GM19397 (cell line): ENCODE data around the gene ETV3.
"Not testable (repeated sequence)": the region's sequence is repeated elsewhere in the genome, so short reads cannot be mapped to it uniquely, and the experiment has no call there.

Experiments
- ATAC-seq: cut with Tn5 transposase; IDR thresholded peaks from one replicate; pipeline ENCODE4 v1.9.1; 2021; ENCODE audit warnings: mild to moderate bottlenecking, moderate library complexity; ENCODE audit not compliant: unreplicated experiment

Gene ETV3

DNA sequence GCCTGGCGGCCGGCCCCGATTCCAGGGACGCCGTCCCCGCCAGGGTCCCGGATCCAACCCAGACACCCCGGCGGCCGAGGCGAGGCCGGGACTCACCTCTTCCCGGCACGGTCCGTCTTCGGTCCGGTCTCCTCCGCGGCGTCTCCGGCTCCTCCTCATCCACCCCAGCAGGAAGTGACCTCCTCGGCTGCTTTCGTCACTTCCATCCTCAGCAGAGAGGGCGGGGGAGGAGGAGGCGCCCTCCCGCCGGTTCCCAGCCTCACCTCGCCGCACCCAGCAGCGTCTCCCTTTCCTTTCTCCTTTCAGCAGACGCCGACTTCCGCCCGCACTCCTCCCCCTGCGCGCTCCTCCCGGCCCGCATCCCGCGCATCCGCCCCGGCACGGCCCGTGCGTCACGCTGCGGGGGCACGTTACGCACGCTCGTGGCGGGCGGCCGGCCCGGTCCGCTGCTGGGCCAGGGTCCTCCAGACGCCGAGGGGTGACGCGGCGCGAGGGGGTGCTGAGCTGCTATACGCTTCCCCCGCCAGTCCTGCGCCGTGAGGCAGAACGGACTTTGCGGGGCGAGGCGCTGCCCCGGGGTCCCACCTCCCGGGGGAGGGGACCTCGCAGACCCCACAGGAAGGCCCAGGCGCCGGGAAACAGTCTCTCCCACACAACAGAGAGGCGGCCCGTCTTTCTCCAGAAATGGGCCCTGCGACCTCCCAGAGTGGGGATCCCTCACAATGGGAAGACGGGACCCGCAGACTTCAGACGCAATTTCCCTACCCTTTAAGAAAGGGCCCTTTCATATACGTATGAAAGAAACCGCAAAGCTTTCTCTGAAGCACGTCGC lies at the start of gene ETV3:
ETV3 (minus strand) TSS at position 176 of the 832 bp plus-strand sequence. CDS start 2,043 bp downstream, outside the sequence.
- peak; percentile 90 for ATAC-seq

DNA sequence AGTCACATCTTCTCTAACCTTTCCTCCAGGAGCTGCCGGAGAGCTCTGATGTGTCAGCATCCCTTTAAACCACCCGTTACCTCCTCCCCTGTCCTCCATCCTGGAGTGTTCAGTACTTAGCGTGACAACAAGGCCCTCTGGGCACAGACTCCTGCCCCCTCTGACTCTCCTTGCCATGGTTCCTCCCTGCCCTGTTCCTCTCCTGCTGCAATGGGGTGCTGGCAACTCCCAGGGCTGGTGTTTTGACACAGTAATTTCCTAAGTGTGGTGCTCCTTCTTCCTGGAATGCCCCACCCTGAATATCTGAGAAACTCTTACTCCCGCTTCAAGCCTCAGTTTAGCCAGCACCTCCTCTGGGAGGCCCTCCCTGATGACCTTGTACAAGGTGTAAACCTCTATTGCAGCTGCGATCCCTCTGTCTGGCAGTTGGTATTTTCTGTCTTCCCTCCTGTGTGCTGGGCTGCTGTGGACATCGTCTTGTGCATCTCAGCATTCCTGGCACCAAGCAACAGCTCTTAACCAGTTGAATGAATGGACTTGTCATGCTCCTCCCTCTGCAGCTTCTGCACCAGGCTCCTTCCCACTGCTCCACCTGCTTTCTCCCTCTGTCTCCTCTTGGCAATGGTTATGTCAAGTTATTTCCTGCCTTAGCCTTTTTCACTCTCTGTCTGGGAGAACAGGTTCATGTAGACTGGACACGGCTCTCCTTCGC lies 48.2 kb upstream of the ETV3 start:
- ATAC-seq: no peak

DNA sequence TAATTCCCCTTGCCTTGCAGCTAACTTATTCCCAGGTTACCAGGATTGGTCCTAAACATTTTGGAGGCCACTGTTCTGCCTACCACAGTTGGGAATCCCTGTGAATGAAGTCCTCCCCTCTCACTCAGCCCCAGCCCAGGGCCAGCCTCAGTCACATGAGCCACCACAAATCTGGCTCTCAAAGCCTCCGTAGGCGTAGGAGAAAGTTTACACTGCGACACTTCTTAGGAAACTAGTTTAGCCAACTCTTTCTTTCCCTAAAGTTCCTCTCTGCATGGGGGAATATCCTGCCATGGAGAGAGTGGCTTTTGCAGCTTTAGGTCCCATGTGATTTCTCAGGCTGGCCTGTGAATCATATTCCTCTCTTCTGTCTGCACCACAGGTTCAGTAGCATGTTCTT lies 45.7 kb upstream of the ETV3 start:
- ATAC-seq: no peak

DNA sequence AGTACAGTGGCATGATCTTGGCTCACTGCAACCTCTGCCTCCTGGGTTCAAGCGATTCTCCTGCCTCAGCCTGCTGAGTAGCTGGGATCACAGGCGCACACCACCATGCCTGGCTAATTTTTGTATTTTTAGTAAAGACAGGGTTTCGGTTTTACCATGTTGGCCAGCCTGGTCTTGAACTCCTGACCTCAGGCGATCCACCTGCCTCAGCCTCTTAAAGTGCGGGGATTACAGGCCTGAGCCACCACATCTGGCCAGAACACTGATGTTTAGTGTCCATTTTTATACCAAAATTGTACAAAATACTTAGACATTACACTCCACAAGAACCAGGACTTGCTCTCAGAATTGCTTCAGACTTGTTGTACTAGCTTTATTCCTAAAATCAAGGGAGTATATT lies 44.2 kb upstream of the ETV3 start:
- not testable (repeated sequence) for ATAC-seq

GRCh38 chr1:157181790-157182189 lies 43.6 kb upstream of the ETV3 start:
- ATAC-seq: no peak

GRCh38 chr1:157181258-157181657 lies 43.1 kb upstream of the ETV3 start:
- no peak for ATAC-seq

GRCh38 chr1:157178490-157178889 lies 40.3 kb upstream of the ETV3 start:
- ATAC-seq: no peak

GRCh38 chr1:157177733-157178394 lies 39.7 kb upstream of the ETV3 start:
- no peak for ATAC-seq

- ATAC-seq: peak; percentile 45
These were observed 38.5 kb upstream of the ETV3 start for GRCh38 chr1:157176591-157177121.

DNA sequence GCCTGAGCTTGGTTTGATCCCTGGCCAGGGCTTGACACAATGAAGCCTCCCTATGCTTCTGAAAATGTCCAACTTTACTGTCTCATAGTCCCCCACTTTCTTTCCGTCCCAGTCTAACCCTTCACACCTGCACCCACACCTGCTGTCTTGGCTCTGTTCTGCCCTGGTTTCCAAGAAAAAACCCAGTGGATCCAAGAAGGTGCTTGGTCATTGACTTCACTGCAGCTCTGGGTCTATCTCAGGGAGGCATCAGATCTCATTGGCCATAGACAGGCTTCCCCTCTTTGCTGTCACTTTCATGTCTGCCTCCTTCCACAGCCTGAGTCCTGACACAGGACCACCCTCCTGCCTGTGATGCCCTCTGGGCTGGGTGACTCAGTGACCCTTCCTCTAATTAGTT lies 37.8 kb upstream of the ETV3 start:
- no peak for ATAC-seq

DNA sequence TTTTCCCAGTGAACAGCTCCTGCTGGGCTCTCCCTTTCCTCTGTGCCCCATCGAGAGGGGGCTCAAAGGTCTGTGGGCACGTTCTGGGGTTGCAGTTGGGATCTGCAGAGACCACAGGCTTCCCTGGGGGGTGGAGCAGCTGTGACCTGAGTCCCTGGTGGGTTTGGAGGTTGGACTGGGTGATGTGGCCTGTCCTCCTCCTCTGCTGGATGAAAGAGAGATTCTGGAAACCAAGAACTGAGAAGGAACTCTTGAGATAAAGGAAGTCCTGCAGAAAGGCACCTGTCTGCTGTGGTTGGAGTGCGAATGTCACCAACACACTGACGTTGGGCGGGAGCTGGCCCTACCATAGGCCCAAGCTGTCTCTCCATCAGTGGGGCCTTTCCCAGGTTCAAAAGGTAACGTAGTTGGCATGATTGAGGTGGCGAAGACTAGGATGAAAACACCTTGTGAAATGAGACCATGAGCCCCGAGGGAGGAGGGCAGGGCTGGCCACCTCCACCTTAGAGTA lies 35.8 kb upstream of the ETV3 start:
- no peak for ATAC-seq

DNA sequence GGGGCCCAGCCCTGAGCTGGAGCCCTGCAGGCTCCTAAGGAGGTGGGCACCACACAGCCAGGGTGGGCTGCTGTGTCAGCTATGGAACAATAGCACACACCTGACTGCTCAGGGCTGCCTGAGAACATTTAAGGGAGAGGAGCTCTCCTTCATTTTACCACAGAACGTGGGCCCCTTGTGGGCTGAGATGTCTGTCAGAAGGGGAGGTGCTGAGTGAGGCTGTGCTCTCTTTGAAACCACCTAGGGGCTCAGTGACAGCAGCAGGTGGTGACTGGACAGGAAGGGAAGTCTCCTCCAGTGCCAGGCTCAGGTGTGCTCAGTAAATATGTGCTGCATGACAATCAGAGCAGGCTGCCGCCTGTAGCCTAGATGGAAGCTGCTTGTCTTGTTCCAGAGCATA lies 35.0 kb upstream of the ETV3 start:
- ATAC-seq: not testable (repeated sequence)

DNA sequence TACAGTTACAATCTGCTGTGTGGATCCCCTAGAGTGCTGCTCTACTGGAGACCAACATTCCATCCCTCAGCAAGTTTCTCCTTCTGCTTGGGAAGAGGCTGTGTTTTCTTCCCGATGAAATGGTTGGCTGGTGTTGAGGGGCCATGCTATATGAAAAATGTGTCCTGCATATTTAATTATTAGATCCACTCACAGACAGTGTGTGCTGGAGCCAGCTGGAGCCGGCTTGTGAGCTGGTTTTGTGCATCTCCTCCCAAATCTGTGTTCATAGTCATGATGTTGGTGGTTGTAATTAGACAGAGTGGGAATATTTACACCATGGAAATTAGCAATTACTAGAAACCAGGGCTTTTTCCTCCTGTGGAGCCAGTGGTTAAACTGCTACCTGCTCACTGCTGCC lies 34.4 kb upstream of the ETV3 start:
- ATAC-seq: not testable (repeated sequence)

- not testable (repeated sequence) for ATAC-seq
These were observed 33.8 kb upstream of the ETV3 start for GRCh38 chr1:157171903-157172503.

- ATAC-seq: no peak
These were observed 32.7 kb upstream of the ETV3 start for GRCh38 chr1:157170677-157171515.

- no peak for ATAC-seq
These were observed 29.8 kb upstream of the ETV3 start for GRCh38 chr1:157168015-157168414.

GRCh38 chr1:157167437-157167836 lies 29.2 kb upstream of the ETV3 start:
- ATAC-seq: no peak

- no peak for ATAC-seq
These were observed 28.4 kb upstream of the ETV3 start for GRCh38 chr1:157166590-157166989.

DNA sequence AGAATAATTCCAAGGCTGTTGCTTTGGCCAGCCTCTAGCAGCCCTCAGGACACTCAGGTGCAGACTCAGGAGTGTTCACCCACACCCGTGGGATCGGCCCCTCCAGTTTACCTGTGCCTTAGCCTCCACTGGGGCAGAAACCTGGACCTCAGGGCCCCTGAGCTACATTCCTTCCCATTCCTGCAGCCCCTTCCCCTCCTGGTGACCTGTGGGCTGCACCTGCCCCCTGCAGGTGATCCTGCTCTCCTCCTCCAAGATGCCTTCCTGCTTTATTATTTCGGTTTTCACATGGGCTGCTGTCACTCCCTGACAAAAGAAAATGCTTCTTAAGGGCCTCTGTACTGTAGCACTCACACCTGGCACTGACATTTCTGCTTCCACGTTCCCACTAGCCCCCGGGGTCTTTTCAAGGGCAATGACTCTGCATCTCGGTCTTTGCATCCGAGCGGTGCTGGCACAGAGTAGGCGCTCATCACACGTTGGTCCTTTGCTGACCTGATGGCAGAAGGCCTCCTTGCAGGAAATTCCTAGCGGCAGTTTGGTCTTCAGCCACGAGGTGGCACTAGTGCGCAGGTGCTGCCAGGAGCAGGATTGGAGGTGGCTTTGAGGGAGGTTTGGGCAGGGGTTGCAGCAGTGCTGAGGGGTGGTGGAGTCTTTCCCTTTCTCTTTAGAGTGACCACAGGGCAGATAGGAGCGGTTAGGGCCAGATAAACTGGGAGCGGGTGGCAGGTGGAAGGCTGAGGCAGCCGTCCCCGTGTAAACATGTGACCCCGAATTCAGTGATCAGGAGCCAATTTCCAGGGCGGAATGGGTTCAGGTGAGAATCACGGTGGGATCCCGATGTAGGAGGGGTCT lies 25.3 kb upstream of the ETV3 start:
- ATAC-seq: no peak
